Type B pancreatic cell (in vitro differentiated cells): ENCODE results near the gene EIF4E2. TPM values are rescaled to one million over a fixed set of nuclear protein-coding genes. Genes with fewer than 3 reads are reported as not detected.
"Not testable (repeated sequence)": the region's sequence is repeated elsewhere in the genome, so short reads cannot be mapped to it uniquely, and the experiment has no call there.

Source experiments
- DNase-seq: peaks from one replicate; pipeline ENCODE4 v3.0.0; 2021; ENCODE audit warnings: mixed read lengths; ENCODE audit not compliant: unreplicated experiment; ENCODE audit errors: extremely low spot score
- H3K27ac Mint-ChIP-seq: 2 replicates; pipeline ENCODE4 v1.8.0; 2021; ENCODE audit warnings: mild to moderate bottlenecking, mixed read lengths
- H3K27me3 Mint-ChIP-seq: 2 replicates; pipeline ENCODE4 v1.8.0; 2021; ENCODE audit warnings: mixed read lengths
- H3K36me3 Mint-ChIP-seq: 2 replicates; pipeline ENCODE4 v1.8.0; 2021; ENCODE audit warnings: mixed read lengths
- H3K4me1 Mint-ChIP-seq: one replicate; pipeline ENCODE4 v1.8.0; 2021; ENCODE audit warnings: mixed read lengths; ENCODE audit not compliant: unreplicated experiment
- H3K4me3 Mint-ChIP-seq: 2 replicates; pipeline ENCODE4 v1.8.0; 2021; ENCODE audit warnings: mild to moderate bottlenecking, mixed read lengths
- H3K9me3 Mint-ChIP-seq: 2 replicates; pipeline ENCODE4 v1.8.0; 2021; ENCODE audit warnings: mixed read lengths
- CTCF ChIP-seq: fragments of 200-600 bp; sonication (generic); conservative IDR thresholded peaks from 2 replicates; pipeline ENCODE4 v1.5.0; 2021; ENCODE audit warnings: antibody characterized with exemption, mild to moderate bottlenecking
- total RNA-seq: library from RNA; stranded (reverse); gene quantifications from 2 replicates; pipeline ENCODE4 v1.2.1, GENCODE V29; 2021; ENCODE audit warnings: low replicate concordance

Gene EIF4E2
- total RNA-seq, 1 donor from 2014 or later = 77.1 TPM

GRCh38 chr2:232567721-232568120 is 17.2 kb downstream of the EIF4E2 start:
- H3K27me3 Mint-ChIP-seq = no peaks in the 10 kb centered on the region
- no peaks in the 10 kb centered on the region for H3K9me3 Mint-ChIP-seq
- DNase-seq = no peak
- peaks cover 53% of the 10 kb centered on the region for H3K36me3 Mint-ChIP-seq
- H3K4me3 Mint-ChIP-seq = no peak overlapping the region
- H3K27ac Mint-ChIP-seq = no peak overlapping the region
- no peak for TF ChIP-seq CTCF
- no peaks in the 10 kb centered on the region for H3K4me1 Mint-ChIP-seq

- DNase-seq = no peak
- Mint-ChIP-seq H3K27me3 (no peaks in the 10 kb centered on the region), H3K9me3 (no peaks in the 10 kb centered on the region), H3K4me3 (no peak overlapping the region), H3K36me3 (peaks cover 53% of the 10 kb centered on the region), H3K4me1 (no peaks in the 10 kb centered on the region), H3K27ac (no peak overlapping the region)
- no peak for TF ChIP-seq CTCF
Measured at GRCh38 chr2:232568161-232568560, 17.7 kb downstream of the EIF4E2 start.

- no peak for DNase-seq
- no peak for TF ChIP-seq CTCF
- Mint-ChIP-seq H3K4me3 (no peak overlapping the region), H3K27ac (no peak overlapping the region), H3K27me3 (no peaks in the 10 kb centered on the region), H3K4me1 (no peaks in the 10 kb centered on the region), H3K9me3 (no peaks in the 10 kb centered on the region), H3K36me3 (peaks cover 50% of the 10 kb centered on the region)
Measured at GRCh38 chr2:232569541-232569940, 19.1 kb downstream of the EIF4E2 start.

GRCh38 chr2:232570481-232570880 is 20.0 kb downstream of the EIF4E2 start:
- not testable (repeated sequence) for H3K27me3 Mint-ChIP-seq, DNase-seq, H3K9me3 Mint-ChIP-seq, H3K4me3 Mint-ChIP-seq, H3K4me1 Mint-ChIP-seq, H3K27ac Mint-ChIP-seq
- peaks cover 43% of the 10 kb centered on the region for H3K36me3 Mint-ChIP-seq

GRCh38 chr2:232571026-232571474 is 20.6 kb downstream of the EIF4E2 start:
- Mint-ChIP-seq H3K36me3 (peaks cover 41% of the 10 kb centered on the region), H3K4me1 (no peaks in the 10 kb centered on the region), H3K4me3 (no peak overlapping the region), H3K27ac (no peak overlapping the region), H3K27me3 (no peaks in the 10 kb centered on the region), H3K9me3 (no peaks in the 10 kb centered on the region)
- no peak for DNase-seq
- TF ChIP-seq CTCF = no peak

- Mint-ChIP-seq H3K4me1 (no peaks in the 10 kb centered on the region), H3K9me3 (no peaks in the 10 kb centered on the region), H3K27ac (no peak overlapping the region), H3K4me3 (no peak overlapping the region), H3K36me3 (peaks cover 29% of the 10 kb centered on the region), H3K27me3 (no peaks in the 10 kb centered on the region)
- TF ChIP-seq CTCF = no peak
- DNase-seq = no peak
Measured at GRCh38 chr2:232573042-232573441, 22.6 kb downstream of the EIF4E2 start.
